ENCODE measurements around the gene SMARCB1.

Gene SMARCB1

GRCh38 chr22:23759566-23759965, 27.2 kb upstream of the SMARCB1 start:
- DNase-seq (ENCODE audit: low spot score) = no peak
- TF ChIP-seq, protein P1, sequence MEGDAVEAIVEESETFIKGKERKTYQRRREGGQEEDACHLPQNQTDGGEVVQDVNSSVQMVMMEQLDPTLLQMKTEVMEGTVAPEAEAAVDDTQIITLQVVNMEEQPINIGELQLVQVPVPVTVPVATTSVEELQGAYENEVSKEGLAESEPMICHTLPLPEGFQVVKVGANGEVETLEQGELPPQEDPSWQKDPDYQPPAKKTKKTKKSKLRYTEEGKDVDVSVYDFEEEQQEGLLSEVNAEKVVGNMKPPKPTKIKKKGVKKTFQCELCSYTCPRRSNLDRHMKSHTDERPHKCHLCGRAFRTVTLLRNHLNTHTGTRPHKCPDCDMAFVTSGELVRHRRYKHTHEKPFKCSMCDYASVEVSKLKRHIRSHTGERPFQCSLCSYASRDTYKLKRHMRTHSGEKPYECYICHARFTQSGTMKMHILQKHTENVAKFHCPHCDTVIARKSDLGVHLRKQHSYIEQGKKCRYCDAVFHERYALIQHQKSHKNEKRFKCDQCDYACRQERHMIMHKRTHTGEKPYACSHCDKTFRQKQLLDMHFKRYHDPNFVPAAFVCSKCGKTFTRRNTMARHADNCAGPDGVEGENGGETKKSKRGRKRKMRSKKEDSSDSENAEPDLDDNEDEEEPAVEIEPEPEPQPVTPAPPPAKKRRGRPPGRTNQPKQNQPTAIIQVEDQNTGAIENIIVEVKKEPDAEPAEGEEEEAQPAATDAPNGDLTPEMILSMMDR (IDR thresholded peaks at IDR 0.05; ENCODE audit: extremely low read depth, insufficient read depth, missing control alignments) = no peak
- in situ Hi-C loops (cut with MboI; ENCODE audit: low pct_unique_long_range_greater_than_20kb, low sequenced_read_pairs, unreplicated experiment) = no loop called here

GRCh38 chr22:23760056-23760455, 26.7 kb upstream of the SMARCB1 start:
- no peak for DNase-seq (ENCODE audit: low spot score)
- in situ Hi-C loops (cut with MboI; ENCODE audit: low pct_unique_long_range_greater_than_20kb, low sequenced_read_pairs, unreplicated experiment) = no loop called here
- TF ChIP-seq, protein P1 (IDR thresholded peaks at IDR 0.05; ENCODE audit: extremely low read depth, insufficient read depth, missing control alignments) = no peak

DNA sequence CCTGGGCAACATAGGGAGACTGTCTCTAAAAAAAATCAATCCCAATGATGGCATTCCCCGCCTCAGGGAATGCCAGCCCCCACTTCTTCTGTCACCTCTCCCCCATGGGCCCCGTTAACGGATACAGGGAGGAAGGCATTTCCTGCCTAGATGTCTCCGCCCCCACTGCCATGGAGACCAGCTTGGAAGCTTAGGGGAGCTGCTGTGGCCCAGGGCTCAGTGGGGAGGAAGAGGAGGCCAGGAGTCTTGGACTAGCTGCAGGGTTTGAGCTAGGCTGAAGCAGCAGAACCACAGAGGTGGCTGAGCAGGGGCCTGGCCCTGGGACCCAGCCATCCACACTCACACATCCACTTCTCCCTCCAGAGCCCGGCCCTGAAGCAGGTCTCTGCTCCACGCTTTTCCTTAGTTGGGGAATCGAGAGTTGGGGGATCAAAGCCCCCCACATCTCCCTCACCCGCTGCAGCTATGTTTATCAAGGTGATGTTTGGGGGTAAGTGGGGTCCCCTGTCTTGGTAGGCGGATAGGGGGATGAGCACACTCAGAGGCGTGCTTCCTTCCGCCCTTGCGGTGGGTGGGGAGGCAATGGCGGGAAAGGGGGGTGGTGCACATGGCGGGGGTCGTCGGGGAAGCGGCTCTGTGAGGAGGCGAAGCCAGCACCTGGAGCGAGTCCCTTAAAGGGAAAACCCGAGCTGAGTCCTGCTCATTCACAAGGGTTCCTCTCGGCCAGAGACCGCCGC, 23.8 kb upstream of the SMARCB1 start, which contains the start of gene C22orf15:
Gene C22orf15 (plus strand): TSS at position 149 of the 737 bp plus-strand sequence. CDS start 317 bp downstream, at position 466.
- TF ChIP-seq, protein P1 (IDR thresholded peaks at IDR 0.05; ENCODE audit: extremely low read depth, insufficient read depth, missing control alignments) = no peak
- DNase-seq (ENCODE audit: low spot score) = no peak
- in situ Hi-C loops (cut with MboI; ENCODE audit: low pct_unique_long_range_greater_than_20kb, low sequenced_read_pairs, unreplicated experiment) = no loop called here

GRCh38 chr22:23763579-23763945, 23.2 kb upstream of the SMARCB1 start:
- peak; percentile 58 for DNase-seq (ENCODE audit: low spot score)
- TF ChIP-seq, protein P1 (IDR thresholded peaks at IDR 0.05; ENCODE audit: extremely low read depth, insufficient read depth, missing control alignments) = no peak
- in situ Hi-C loops (cut with MboI; ENCODE audit: low pct_unique_long_range_greater_than_20kb, low sequenced_read_pairs, unreplicated experiment) = no loop called here

DNA sequence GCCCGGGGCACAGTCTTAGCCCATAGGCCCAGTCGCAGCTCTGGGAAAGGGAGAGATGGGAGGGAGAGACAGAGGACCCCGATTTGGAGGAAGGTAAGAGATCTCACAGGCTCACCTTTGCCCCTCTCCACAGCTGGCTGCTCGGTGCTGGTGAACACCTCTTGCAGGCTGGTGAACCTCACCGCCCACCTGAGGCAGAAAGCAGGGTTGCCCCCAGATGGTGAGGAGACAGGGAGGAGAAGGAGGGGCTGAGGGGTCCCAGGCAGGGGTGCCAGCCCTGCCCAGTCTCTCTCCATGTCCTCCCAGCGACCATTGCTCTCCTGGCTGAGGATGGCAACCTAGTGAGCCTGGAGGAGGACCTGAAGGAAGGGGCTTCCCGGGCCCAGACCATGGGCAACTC, 22.8 kb upstream of the SMARCB1 start:
- TF ChIP-seq, protein P1 (IDR thresholded peaks at IDR 0.05; ENCODE audit: extremely low read depth, insufficient read depth, missing control alignments) = no peak
- DNase-seq (ENCODE audit: low spot score) = no peak
- in situ Hi-C loops (cut with MboI; ENCODE audit: low pct_unique_long_range_greater_than_20kb, low sequenced_read_pairs, unreplicated experiment) = no loop called here

DNA sequence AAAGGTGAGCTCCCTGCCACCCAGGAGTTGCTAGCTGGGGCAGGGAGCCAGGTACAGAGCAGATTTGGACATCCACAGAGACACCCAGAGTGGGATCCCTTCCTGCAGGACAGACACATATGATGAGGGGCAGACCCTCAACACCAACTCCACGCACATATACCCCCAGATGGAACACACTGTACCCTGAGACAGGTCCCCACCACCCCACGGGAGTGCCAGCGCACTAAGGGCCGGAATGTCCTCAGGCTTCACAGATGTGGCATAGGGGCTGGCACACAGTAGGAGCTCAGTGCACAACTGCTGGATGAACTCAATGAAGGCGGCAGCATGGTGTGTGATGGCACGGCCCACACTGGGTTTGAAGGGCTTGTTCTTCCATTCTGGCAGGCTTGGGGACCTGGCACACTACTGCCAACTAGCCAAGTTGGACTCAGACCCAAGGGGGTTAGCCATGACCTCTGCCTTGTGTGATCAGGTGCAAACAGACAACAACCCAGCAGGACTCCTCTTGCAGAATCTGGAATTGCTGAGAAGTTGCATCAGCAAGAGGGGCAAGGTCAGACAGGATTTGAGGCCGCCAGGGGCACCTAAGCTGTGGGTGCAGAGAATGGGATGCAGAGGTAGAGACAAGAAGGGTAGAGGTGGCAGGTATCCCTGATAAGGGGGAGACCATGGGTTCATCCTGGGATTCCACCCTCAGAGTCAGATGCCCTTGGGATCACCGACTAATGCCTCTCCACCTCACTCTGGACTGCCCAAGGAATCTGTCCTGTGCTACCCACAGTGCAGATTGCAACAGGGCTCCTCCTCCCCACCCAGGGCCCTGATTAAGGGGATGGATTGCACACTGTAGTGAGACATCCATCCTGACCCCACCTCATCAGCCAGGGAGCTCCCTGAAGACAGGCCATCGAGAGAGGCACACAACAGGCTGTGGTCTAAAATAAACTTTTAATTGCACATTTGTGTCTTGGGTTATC, 21.6 kb upstream of the SMARCB1 start:
- in situ Hi-C loops (cut with MboI; ENCODE audit: low pct_unique_long_range_greater_than_20kb, low sequenced_read_pairs, unreplicated experiment) = no loop called here
- no peak for DNase-seq (ENCODE audit: low spot score)
- TF ChIP-seq, protein P1 (IDR thresholded peaks at IDR 0.05; ENCODE audit: extremely low read depth, insufficient read depth, missing control alignments) = no peak

Measured in GM13977 (cell line).